Measurements from ENCODE around the gene KCNQ1OT1.

The KCNQ1OT1 gene

DNA sequence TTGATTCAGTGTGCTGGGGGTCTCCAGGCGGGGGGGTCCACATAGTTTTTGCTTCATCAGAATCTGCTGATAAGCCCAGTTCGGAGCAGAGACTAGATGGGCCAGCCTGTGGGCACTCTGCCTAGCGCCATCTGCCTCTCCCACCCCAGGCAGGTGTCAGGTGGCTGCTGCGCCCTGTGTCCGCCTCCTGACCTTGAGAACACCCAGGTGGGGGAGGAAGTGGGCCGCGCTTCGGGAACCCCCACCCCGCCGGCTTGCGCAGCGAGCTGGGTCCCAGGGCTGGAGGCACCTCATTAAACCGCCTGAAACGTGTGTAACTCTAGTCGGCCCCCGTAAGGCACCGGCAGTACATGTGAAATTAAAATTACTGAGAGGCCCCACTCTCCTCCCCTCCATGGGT lies 141.4 kb downstream of the KCNQ1OT1 start:
- H3K4me3 ChIP-seq (ENCODE audit: low read depth, low read length, poor library complexity, severe bottlenecking): no peak overlapping the region
- no peaks in the 10 kb centered on the region for H3K4me1 ChIP-seq (ENCODE audit: insufficient read depth, low read length, severe bottlenecking)
- no peak overlapping the region for H3K27ac ChIP-seq (ENCODE audit: low read depth, low read length, poor library complexity, severe bottlenecking)
- H3K9me3 ChIP-seq (ENCODE audit: low read length): no peaks in the 10 kb centered on the region
- no peak overlapping the region for H2AFZ ChIP-seq (ENCODE audit: low read length)
- H4K20me1 ChIP-seq (ENCODE audit: insufficient read depth, low read length): no peaks in the 10 kb centered on the region
- no peaks in the 10 kb centered on the region for H3F3A ChIP-seq (ENCODE audit: insufficient read depth, low read length)
- no peaks in the 10 kb centered on the region for H3K36me3 ChIP-seq (ENCODE audit: insufficient read depth, low read length)
- H3K9ac ChIP-seq (ENCODE audit: low read length): no peak overlapping the region
- TF ChIP-seq EZH2 (IDR thresholded peaks at IDR 0.05; ENCODE audit: borderline replicate concordance, low read length): no peak
- TF ChIP-seq, protein P1, sequence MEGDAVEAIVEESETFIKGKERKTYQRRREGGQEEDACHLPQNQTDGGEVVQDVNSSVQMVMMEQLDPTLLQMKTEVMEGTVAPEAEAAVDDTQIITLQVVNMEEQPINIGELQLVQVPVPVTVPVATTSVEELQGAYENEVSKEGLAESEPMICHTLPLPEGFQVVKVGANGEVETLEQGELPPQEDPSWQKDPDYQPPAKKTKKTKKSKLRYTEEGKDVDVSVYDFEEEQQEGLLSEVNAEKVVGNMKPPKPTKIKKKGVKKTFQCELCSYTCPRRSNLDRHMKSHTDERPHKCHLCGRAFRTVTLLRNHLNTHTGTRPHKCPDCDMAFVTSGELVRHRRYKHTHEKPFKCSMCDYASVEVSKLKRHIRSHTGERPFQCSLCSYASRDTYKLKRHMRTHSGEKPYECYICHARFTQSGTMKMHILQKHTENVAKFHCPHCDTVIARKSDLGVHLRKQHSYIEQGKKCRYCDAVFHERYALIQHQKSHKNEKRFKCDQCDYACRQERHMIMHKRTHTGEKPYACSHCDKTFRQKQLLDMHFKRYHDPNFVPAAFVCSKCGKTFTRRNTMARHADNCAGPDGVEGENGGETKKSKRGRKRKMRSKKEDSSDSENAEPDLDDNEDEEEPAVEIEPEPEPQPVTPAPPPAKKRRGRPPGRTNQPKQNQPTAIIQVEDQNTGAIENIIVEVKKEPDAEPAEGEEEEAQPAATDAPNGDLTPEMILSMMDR (IDR thresholded peaks at IDR 0.05; ENCODE audit: low read length): no peak
- no peak overlapping the region for H3K4me2 ChIP-seq (ENCODE audit: low read length)
- H3K27me3 ChIP-seq (ENCODE audit: insufficient read depth, low read length): peaks cover 4% of the 10 kb centered on the region; the same call in 1 of the 2 replicates
- H3K79me2 ChIP-seq (ENCODE audit: insufficient read depth, low read length): no peaks in the 10 kb centered on the region
- no peaks in the 10 kb centered on the region for H3K9me2 ChIP-seq (ENCODE audit: low read depth, low read length)

Measured in OCI-LY1 (cell line).